Thoracic aorta (tissue), 2 donors: ENCODE data around the gene GATA1. TPM values are rescaled to one million over a fixed set of nuclear protein-coding genes. Genes with fewer than 3 reads are reported as not detected.

Experiments
- ATAC-seq: fragments of 150-250 bp; one replicate; pipeline ENCODE4 v1.8.0; 2017; ENCODE audit warnings: low read depth; ENCODE audit not compliant: insufficient number of reproducible peaks, low FRiP score
- DNase-seq: peaks from one replicate; pipeline ENCODE4 v3.0.0-alpha.2; 2020; ENCODE audit warnings: low spot score
- H3K27ac ChIP-seq, 2 donors: fragments of 200-600 bp; sonication (generic); 1 replicate in 1 of 2; 2 replicates in 1 of 2; pipeline ENCODE4 v1.5.1; 2016; ENCODE audit warnings: mild to moderate bottlenecking in 2 of 2, moderate library complexity in 2 of 2
- H3K27me3 ChIP-seq: fragments of 200-600 bp; sonication (generic); replicated peaks from 2 replicates; pipeline ENCODE4 v1.6.0; 2016; ENCODE audit warnings: mild to moderate bottlenecking; ENCODE audit not compliant: insufficient read depth
- H3K36me3 ChIP-seq: fragments of 200-600 bp; sonication (generic); one replicate; pipeline ENCODE4 v1.5.1; 2016
- H3K4me1 ChIP-seq, 2 donors: fragments of 200-600 bp; sonication (generic); 1 replicate in 1 of 2; 2 replicates in 1 of 2; pipeline versions ENCODE4 v1.5.1 to v1.6.0; 2016; ENCODE audit warnings: low read depth in 2 of 2, mild to moderate bottlenecking in 1 of 2; ENCODE audit not compliant: control insufficient read depth in 1 of 2
- H3K4me3 ChIP-seq: fragments of 200-600 bp; sonication (generic); 2 replicates; pipeline ENCODE4 v1.5.1; 2016; ENCODE audit warnings: mild to moderate bottlenecking
- H3K9me3 ChIP-seq: fragments of 200-600 bp; sonication (generic); 2 replicates; pipeline ENCODE4 v1.5.1; 2016
- CTCF ChIP-seq: fragments of 200-600 bp; sonication (generic); IDR thresholded peaks from one replicate; pipeline ENCODE4 v1.5.1; 2019; ENCODE audit warnings: antibody characterized with exemption
- total RNA-seq, 2 donors: library from RNA; depleted of rRNA; stranded (reverse); fragments of >200 nt; gene quantifications; one replicate each; pipeline versions ENCODE4 v1.1.0 to v1.2.3, GENCODE V29; 2016

Gene GATA1
- total RNA-seq, 2 donors from 2014 or later: 1.4 TPM; not detected in 1

- ATAC-seq (no peak), DNase-seq (no peak)
- TF ChIP-seq CTCF: no peak
- no peaks in the 10 kb centered on the region for H3K9me3 ChIP-seq
- peaks cover 0 to 5% of the 10 kb centered on the region in 2 donors for H3K4me1 ChIP-seq
- H3K27me3 ChIP-seq: no peaks in the 10 kb centered on the region
- H3K36me3 ChIP-seq: no peaks in the 10 kb centered on the region
- H3K27ac ChIP-seq: no peak overlapping the region
- no peak overlapping the region for H3K4me3 ChIP-seq
Observed at GRCh38 chrX:48839686-48840085, 53.3 kb downstream of the GATA1 start.

Other genes starting within 250 kb of the GATA1 start
- 10 to 100 TPM; 11.4 to 13.6 TPM for gene TBC1D25, start 246.9 kb upstream of the GATA1 start, total RNA-seq
- 100 to 1,000 TPM; 199 to 230 TPM for gene RBM3, start 212.1 kb upstream of the GATA1 start, total RNA-seq
- gene WDR13, start 189.1 kb upstream of the GATA1 start, total RNA-seq: 100 to 1,000 TPM; 119 to 145 TPM
- gene WAS, start 102.8 kb upstream of the GATA1 start, total RNA-seq: 1 to 10 TPM; 8.5 to 9.1 TPM
- 1 to 10 TPM; 3.5 to 4.4 TPM for gene SUV39H1, start 89.9 kb upstream of the GATA1 start, total RNA-seq
- not detected for gene GLOD5, start 24.8 kb upstream of the GATA1 start, total RNA-seq
- gene HDAC6, start 15.5 kb downstream of the GATA1 start, total RNA-seq: 100 to 1,000 TPM; 123 to 125 TPM
- not detected for gene ERAS, start 39.9 kb downstream of the GATA1 start, total RNA-seq
- 1 to 10 TPM; 1.8 to 3.0 TPM for gene PCSK1N, start 49.0 kb downstream of the GATA1 start, total RNA-seq
- 10 to 100 TPM; 30.0 to 52.0 TPM for gene TIMM17B, start 111.2 kb downstream of the GATA1 start, total RNA-seq
- gene PQBP1, start 111.3 kb downstream of the GATA1 start, total RNA-seq: 10 to 100 TPM; 37.5 to 60.2 TPM
- 10 to 100 TPM; 12.8 to 30.7 TPM for gene SLC35A2, start 125.1 kb downstream of the GATA1 start, total RNA-seq
- 10 to 100 TPM; 14.8 to 21.9 TPM for gene PIM2, start 132.4 kb downstream of the GATA1 start, total RNA-seq
- 10 to 100 TPM; 28.4 to 40.5 TPM for gene OTUD5, start 171.0 kb downstream of the GATA1 start, total RNA-seq
- gene KCND1, start 185.3 kb downstream of the GATA1 start, total RNA-seq: 1 to 10 TPM; 3.8 to 5.0 TPM
- gene GRIPAP1, start 215.7 kb downstream of the GATA1 start, total RNA-seq: 10 to 100 TPM; 29.8 to 36.6 TPM